Measurements from ENCODE around the gene BCDIN3D.

The BCDIN3D gene

DNA sequence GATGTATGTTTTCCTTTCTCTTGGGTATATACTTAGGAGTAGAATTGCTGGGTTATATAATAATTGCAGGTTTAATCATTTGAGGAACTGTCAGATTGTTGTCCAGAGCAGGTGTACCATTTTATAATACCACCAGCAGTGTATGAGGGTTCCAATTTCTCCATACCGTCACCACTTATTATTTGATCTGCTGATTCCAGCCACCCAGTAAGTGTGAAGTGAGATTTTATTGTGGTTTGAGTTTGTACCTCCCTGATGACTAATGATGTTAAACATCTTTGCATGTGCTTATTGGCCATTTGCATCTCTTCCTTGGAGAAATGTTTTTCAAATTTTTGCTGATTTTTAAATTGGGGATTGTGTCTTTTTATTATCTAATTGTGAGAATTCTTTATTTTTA lies 29.8 kb downstream of the BCDIN3D start:
- no peak for DNase-seq

DNA sequence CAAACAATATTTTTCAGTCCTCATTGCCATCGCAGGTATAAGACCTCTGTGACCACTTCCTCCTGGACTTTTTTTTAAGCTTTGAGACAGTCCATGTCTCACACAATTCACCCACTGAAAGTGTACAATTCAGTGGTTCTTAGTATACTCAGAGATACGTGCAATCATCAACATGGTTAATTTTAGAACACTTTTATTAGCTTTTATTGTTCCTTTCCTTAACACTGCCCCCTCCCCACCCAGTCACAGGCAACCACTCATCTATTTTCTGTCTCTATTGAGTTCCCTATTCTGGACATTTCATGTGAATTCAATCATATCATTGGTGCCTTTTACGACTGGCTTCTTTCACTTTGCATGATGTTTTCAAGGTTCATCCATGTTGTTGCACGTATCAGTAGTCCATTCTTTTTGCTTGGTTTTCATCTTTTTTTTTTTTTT lies 30.9 kb downstream of the BCDIN3D start:
- DNase-seq = no peak

DNA sequence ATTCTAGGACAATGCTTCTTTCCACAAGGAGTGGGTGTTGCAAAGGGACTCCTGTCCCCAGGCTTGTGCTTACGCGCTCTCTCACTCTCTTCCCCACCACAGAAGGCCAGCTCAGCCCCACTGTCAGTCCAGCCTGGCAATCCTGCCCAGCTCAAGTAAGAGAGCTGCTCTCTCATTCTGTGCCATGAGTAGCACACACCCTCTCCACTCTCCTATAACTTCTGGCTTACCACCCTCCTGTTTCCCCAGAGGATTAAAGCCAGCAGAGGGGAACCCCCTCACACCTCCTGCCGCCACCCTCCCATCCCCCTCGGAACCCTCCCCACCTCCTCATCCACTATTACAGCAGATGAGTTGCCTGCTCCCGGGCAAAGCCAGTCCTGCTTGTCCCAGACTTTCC lies 31.8 kb downstream of the BCDIN3D start:
- no peak for DNase-seq

DNA sequence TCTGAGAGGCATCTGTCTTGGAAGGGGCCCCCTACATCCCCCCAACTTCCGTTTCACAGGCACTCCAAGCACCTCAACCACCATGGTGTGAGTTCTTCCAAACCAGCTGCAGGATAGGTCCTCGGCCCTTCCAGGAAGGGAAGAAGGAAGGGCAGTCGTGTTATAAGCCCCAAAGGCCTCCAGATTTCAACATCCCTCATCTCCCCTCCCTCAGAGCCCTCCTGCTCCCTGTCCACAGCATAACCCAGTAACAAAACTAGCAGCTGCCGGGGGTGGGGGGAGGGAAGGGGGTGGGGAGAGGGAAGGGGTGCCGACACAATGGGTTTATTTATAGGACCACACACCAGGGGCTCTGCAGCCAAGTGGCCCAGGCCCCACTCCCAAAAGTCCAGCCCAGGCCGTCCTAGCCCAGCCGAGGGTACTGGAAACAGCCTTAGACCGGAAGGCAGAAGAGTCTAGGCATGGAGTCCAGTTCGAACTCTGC lies 33.0 kb downstream of the BCDIN3D start:
- no peak for DNase-seq

DNA sequence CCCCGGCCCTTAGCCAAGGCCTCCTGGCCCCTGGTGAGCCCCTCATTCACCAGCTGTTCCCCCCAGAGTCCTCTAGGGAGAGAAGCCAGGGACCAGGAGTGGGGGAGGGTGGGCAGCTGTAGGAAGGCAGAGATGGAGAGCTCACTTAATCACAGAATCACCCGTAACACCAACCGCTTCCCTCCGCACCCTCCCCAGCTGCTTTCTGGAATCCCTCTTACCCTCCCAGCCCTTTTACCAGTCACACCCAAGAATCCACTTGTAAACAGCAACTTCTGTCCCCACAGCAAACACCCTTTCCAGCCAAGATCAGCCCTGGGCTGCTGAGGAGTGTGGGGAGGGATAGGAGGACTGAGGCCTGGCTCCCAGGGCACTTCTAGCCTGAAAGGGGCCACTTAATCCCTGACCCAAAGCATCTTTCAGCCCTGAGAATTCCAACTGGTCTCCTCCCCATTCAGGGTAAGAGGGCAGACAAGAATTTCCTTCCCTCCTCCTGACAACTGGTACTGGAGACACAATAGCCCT lies 33.5 kb downstream of the BCDIN3D start:
- DNase-seq = no peak

DNA sequence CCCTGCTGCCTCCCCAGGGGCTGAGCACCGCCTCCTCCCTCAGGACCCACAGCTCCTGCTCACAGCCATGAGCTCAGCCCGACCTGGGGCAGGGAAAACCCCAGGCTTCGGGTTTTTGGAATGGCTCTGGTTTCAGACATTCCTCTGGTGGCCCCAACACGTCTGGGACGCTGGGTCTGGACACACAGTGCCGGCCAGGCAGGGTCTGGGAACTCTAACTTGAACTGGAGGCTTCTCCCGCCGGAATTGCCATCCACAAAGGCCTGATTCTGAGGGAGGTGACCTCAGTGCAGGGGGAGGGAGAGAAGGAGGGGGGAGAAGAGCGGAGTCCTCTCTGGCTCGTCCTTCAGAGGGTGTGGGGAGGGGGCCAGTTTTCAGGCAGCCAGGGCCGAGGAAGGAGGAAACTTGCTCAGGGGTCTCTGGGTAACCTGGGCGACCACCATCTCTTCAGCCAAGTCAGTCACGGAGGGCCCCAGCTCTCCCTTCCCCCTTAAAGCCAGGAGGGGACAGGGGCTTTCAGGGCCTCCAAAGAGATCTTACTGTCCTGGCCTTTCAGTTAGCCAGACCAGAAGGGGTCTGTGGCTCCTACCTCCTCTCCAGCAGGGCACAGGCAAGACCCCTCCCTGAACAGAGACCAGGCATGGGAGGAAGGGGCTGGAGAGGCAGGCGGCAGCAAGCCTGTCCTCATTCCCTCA lies 34.1 kb downstream of the BCDIN3D start:
- DNase-seq = no peak

DNA sequence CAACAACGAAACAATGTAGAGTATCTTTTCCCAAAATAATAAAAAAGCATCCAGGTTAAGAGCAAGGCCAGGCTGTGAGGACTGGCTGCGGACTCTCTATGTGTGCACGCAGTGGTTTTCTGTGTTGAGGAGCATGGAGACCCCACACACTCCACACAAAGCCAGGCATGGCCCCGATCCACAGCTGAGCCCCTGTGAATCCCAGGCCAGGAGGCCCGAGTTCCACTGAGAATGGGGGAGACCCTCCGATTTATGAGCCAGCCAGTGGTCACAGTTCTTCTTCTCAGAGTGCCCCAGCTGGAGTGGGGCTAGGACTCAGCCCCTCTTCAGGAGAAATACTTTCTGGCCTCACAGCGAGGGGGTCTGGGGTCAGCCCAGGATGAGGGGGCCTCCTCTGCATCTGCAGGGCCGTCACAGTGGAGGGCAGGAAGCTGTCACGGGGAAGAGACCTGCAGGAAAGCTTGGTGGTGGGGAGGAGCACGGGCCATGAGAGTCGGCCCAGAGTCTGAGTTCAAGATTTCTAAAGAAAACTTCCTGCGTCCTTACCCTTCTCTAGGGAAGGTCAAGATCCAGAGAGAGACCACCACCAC lies 34.8 kb downstream of the BCDIN3D start:
- no peak for DNase-seq

DNA sequence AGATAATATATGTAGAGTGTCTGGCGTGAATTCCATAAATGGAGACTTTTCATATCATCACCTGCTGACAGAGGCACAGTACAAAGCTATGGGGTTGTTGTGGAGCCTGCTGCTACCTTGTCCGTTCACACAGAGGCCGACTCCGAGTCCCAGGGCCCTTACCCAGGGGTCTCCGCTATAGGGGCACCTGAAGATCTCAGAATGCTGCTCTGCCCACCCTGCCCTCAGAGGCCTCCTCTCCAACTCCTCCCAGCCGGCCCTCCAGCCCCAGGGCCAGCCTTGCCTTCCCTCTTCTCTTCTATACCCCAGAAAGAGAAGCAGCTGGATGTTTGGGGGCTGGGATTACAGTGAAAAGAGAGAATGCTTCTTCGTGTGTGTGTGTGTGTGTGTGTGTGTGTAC lies 36.0 kb downstream of the BCDIN3D start:
- no peak for DNase-seq

DNA sequence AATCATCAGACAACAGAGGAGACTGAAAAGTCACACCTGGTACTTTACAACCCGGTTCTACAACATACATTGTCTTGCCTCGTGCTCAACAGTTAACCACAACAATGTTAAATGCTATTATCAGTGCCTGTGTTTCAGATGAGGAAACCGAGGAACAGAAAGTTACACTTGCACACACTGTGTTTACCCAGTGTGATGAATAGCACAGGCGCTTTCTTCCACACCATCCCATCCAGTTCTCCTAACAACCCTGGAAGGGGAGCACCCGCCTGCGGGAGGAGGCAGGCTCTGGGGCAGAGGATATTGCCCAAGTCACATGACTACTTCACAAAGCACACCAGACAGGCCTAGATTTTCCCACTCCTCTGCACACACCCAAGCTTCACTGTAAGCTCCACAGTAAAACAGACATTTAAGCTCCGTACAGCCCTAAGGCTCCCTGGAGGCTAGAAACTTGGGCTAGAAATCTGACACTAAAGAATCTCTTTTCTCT lies 36.5 kb downstream of the BCDIN3D start:
- DNase-seq = no peak

DNA sequence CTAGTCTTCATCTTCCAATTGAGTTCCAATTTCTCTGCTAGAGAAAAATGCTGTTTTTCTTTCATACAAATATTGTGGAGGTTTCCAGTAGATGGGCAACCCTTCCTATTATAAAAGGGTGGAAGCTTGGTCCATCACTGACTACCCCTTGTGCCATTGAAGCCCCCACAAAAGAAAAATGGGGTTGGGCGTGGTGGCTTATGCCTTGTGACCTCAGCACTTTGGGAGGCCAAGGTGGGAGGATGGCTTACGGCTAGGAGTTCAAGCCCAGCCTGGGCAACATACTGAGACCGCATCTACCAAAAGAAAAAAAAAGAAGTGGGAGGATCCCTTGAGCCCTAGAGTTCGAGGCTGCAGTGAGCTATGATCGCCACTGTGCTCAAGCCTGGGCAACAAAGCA lies 37.5 kb downstream of the BCDIN3D start:
- no peak for DNase-seq

DNA sequence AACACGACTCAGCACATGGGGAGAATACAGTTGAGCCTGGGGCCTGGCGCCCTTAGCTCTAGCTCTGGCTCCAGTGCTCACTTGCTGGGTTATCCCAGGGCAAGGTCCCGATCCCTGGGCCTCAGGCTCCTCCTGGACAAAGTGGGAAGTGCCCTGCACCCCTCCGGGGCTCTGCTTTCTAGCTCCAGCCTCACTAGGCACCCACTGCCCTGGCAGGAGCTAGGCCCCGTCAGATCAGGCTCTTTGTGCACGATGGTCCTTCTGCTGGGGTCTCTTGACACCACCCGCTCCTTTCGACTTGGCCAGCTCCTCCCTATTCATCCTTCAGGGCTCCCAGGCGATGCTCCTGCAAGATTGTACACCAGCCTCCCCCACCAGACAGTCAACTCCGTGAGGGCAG lies 38.1 kb downstream of the BCDIN3D start:
- DNase-seq = no peak

DNA sequence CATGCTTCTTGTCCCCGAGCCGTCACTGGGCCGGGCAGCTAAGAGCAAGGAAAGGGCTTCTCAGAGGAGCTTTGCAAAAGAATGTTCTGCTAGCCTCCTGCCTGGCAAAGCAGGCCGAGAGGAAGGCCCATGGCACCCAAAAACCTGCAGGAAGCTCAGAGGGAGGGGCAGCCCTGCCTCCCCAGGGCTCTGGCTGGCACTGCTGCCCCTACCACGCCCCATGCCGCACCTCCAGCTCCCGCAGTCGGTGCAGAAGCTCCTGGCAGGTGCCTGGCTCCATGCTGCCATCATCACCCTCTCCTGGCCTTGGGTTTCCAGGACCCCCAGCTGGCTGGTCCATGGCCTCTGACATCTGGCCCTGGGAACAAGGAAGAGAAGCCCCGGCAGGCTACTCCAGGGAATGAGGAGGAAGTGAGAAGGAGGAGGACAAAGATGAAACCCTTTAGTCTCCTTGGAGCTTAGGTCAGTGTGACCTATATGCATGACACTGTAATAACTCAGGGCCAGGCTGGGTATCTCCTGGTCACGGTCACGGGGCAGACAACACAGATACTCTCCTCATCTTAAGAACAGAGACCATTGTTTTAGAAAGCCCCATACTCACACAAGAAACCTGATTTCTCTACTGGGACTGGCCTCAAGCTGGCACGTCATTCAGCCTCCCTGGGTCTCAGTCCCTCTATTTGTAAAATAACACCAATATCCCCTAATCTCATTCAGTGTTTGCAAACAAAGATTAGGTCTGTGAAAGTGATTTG lies 39.0 kb downstream of the BCDIN3D start:
- DNase-seq = no peak

DNA sequence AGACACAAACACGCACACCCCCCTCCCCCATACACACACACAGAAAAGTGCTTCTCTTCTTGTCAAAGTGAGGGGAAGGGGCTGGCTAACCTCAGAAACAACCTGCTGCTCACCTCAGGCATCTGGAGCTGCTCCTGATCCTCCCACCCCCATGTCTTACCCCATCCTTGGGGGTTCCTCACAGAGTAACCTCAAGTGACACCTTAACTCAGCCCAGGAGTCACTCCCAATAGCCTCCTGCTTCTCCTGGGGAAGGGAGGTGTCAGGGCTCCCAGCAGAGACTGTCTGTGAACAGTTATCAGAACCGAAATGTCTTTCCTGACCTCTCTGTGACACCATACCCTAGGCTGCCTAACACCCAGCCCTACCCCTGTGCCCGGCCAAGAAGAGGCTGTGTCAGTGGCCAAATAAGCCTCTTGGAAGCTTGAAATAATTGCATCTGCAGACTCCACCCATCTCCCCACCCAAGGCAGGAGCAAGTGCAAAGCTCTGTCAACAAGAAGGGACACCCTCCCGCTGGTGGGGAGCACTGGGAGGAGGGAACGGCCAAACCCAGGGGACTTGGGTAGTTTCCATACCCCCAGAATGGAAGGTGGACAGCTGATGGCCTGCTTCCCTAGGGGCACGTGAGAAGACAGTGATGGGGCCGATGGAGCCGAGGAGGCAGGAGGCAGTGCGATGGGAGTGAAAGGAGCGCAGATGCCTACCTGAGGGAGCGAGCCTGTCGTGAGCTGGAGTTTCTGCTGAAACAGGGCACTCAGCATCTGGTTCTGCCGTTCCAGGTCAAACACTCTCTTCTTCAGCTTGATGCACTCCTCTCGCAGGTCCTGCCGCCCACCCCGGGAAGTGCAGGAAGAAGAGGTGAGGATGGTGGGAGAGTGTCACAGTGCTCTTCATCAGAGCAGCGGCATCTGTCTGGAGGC lies 41.5 kb downstream of the BCDIN3D start:
- DNase-seq = no peak

DNA sequence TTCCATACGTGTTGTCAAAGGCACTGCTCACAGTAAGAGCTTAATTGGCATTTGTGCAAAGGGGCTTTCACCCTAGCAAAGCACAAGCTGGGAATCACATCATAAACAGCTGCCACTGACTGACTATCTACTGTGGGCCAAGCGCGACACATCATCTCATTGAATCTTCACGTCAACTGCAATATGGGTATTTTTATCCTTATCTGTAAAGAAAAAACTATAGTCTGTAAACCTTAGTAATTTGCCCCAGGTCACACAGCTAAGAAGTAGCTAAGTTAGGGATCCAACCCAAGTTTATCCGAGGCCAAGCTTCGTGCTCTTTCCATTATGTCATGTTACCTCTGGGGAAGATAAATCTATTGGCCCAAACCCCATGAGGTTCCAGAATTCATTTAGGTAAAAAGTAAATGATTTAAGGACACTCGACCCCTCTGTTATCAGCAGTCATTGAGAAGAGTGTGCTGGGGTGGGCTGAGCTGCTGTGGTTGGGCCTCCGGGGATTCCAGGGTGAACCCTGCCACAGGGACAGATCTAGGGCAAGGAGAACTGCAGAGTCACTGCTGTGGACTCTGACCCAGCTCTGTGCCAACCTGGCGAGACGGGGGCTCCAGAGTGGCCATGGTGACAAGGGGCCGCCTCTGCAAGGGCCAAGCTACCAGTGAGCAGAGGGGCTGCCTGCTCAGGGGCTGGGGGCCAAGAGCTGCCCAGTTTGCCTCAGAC lies 42.3 kb downstream of the BCDIN3D start:
- DNase-seq = no peak

DNA sequence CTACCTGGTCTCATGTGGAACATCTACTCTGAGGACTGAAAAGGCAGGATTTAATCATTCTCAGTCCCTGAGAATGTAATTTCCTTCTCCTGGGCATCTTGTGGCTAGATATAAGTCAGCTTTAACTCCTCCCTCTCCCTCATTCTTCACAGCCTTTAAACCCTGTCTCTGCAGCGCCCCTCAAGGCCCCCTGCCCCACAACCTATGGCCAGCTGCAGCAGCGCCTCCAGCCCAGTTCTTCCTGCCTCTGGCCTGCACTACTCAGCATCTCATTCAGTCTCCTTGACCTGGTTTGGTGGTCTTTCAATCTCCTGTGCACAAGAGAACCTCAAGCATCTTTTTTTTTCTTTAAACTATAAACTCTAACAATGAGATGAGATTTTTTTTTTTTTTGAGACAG lies 44.0 kb downstream of the BCDIN3D start:
- DNase-seq = no peak

DNA sequence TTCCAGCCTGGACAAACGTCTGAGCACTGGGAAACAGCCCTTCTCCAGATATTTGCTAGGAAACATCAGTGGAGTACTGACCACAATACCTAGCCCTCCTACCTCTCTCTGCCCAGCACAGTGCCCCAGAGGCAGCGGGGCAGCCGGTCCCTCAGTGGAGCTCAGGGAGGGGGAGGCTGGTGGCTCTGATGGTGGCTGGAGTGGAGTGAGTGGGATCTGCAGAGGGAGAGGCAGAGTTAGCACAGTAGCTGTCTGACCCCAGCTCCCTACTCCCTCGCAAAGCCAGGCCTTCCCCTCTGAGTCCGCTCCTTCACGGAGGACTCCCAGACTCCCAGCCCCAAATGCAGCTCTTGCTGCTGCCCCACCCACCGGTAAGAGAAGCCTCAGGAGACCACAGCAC lies 44.7 kb downstream of the BCDIN3D start:
- DNase-seq = no peak

DNA sequence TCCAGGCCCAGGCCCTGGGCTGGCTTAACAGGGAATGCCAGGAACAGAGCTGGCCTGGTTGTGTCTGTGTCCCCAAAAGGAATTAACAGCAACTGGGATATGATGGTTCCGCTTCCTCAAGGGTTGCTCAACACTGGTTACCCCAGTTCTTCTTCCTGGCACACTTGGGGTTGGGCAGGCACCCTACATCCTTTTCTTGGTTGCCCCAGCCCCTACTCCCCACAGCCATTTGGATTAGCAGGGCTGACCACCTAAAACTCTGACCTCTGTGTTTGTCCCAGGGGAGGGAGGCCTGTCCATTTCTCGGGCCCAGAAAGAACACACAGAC lies 45.5 kb downstream of the BCDIN3D start:
- DNase-seq = no peak

DNA sequence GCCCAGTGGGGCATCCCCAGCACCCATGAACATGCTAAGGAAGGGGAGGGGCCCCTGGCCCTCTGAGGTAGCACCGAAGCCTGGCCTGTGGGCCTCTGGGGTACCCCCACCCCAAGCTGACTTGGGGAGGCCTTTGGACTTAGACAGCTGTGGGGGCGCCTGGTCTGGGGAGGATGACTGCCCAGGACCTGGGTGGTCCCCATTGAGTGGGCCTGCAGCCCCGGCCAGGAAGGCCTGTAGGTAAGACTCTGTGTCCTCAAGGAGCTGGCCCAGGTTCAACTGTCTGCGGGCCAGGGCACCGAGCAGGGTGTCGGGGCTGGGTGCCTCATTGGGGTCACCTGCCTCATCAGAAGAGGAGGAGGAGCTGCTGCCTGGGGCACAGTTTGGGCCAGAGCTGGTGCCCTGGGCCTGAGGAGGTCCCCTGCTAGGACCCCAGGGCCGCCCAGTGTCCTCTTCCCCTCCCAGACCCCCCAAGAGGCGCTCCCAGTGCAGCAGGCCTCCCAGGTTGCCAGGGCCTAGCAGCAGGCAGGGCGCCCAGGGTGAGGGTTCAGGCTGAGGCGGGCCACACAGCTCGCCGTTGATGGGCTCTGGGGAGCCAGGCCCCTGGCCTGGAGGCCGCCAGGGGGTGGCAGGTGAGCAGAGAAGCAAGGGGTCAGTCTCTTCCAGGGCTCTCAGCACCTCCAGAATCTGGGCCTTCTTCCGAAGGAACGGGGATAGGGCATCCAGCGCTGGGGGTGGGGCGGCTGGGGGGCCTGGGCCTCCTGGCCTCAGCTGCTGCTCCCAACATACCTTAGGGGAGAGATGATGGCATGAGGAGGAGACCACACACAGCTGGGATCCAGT lies 46.1 kb downstream of the BCDIN3D start:
- DNase-seq = no peak

DNA sequence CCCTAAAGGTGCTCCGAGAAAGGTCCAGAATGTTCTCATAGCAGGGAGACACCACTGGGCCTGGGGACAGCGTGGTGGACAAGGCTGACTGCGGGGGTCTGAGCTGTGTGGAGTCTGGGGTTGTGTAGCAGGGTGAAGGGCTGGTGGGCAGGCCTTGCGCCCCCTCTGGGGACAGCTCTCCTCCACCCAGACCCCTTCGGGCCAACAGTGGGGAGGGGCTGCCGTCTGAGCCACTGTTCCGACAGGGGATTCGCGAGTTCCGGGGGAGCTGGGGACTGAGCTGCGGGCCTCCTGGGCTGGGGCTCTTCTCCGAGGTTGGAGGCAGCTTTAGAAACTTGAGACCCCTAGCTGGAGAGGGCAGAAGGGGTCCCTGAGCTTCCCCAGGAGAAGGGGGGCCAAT lies 46.8 kb downstream of the BCDIN3D start:
- no peak for DNase-seq

DNA sequence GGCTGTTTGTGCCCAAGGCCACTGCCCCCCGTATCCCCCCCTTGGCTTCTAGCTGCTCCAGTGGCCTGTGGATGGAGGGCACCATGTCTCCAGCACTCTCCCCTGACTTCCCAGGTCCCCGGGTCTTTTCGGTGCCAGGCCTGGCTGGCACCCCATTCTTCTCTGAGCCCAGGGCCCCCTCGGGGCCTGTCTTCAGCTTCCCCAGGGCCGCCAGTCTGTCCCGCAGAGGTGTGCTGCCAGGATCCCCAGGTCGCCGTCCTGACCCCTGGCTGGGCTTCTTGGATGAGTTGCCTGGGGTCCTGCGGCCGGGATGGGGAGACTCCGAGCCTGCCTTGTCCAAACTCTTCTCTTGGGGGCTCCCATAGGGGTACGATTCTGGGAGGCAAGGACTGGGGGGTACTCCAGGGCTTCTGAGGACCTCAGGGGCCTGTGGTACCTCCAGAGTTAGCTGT lies 47.2 kb downstream of the BCDIN3D start:
- DNase-seq = no peak
